Activated CD4-positive, alpha-beta T cell treated with anti-CD3 and anti-CD28 coated beads for 1 hour (primary cell): ENCODE data around the gene RDH11.
"Not testable (repeated sequence)": the region's sequence is repeated elsewhere in the genome, so short reads cannot be mapped to it uniquely, and the experiment has no call there.

Experiments
- DNase-seq: peaks from one replicate; pipeline ENCODE4 v3.0.0-alpha.2; 2020

The RDH11 gene

GRCh38 chr14:67703997-67704396, 8.4 kb upstream of the RDH11 start:
- DNase-seq, result no peak

DNA sequence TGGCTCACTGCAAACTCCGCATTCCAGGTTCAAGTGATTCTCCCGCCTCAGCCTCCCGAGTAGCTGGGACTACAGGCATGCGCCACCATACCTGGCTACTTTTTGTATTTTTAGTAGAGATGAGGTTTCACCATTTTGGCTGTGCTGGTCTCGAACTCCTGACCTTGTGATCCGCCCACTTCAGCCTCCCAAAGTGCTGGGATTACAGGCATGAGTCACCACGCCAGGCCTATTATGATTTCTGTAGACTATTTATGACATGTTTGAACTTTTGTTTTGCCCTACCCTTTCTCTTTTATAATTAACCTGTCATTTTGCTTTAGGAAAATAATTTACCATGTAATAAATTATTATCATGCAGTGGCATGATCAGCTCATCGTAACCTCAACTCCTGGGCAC, 5.9 kb upstream of the RDH11 start, which contains the start of gene RDH12:
Gene RDH12, plus strand, starts transcription at position 395 of the 400 bp plus-strand sequence. CDS start 20,757 bp downstream, outside the sequence.
- not testable (repeated sequence) for DNase-seq

- no peak for DNase-seq
These were observed 2.6 kb upstream of the RDH11 start for GRCh38 chr14:67698179-67698578.

DNA sequence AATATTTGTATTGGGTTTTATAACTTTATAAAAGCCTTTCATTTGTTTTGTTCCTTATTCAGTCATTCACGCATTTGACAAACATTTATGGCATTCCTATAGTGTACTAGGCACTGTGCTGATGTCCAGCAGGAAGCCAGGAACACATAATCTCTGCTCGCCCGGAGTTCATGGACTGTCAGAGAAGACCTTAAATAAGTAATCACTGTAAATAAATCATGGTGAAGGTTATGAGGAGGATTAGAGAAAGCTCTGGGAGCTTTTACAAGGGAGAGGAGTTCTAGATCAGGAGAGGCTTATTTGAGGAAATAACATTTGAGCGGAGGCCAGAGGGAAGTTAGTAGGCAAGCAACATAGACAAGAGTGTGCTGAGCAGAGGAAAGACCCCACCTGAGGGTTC, 1.4 kb upstream of the RDH11 start:
- no peak for DNase-seq

DNA sequence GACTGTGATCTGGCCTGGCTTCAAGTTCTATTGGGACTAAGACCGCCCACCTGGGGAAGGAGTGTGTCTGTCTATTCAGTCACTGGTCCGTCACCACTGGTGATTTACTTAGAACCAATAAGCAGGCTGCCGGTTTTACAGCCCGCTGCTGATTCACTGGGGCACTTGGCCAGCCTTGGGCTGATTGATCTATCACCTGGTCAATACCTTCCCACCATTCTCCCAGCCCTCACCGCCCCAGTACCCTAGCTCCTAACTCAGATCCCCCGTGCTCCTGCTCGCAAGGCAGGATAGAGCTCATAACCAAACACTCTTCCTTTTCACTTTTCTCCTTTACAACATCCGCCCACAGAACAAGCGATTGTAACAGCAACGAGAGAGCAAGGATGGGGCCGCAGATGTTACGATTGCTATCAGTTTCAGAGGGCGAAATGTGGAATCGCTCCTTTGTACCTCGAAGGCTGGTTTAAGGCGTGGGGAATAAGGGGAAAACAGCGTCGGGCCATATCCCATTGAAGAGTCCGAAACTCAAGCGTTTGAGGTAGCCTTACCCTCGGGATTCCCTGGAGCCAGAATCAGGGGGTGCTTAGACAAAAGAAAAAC, 672 bp downstream of the RDH11 start:
- DNase-seq, result peak; percentile 39

- no peak for DNase-seq
These were observed 5.6 kb downstream of the RDH11 start for GRCh38 chr14:67690011-67690410.

DNA sequence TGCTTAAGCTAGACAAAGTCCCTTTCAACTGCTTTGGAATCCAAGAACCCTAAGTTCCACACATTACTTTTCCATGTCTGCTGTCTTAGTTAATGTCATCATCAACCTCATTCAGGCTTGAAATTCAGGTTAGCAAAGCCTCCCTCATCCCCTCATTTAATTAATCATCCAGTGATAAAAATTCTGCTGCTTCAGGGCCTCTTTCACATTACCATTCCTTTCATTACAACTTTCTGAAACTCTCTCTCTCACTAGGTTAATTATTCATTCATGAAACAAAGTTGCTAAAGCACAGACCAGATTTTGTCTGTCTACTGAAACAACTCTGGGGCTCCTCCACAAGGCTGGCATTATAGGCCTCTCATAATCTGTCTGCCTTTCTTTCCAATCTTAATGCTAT, 11.7 kb downstream of the RDH11 start:
- no peak for DNase-seq

DNA sequence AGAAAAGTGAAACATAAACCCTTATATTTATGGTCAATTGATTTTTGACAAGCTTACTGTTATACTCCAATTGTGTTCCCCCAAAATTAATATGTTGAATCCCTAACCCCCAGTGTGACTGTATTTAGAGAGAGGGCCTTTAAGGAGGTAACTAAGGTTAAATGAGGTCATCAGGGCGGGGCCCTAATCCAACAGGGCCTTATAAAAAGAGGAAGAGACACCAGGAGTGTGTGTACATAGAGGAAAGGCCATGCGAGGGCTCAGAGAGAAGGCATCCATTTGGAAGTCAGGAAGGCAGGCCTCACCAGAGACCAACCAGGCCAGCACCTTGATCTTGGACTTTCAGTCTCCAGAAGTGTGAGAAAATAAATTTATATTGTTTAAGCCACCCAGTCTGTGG, 14.6 kb downstream of the RDH11 start:
- DNase-seq, result no peak

- no peak for DNase-seq
These were observed 15.4 kb downstream of the RDH11 start for GRCh38 chr14:67680121-67680602.

DNA sequence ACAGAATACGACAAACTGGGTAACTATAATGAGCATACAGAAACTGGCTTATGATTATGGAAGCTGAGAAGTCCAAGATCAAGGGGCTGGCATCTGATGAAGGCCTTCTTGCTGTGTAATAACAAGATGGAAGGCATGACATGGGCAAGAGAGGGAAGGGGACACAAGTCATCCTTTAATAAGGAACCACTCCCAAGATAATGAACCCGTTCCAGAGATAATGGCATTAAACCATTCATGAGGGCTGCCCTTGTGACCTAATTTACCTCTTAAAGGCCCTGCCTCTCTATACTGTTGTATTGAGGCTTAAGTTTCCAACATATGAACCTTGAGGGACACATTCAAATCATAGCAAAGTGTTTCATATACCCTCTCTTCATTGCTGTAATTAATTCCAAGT, 16.6 kb downstream of the RDH11 start:
- no peak for DNase-seq

GRCh38 chr14:67675219-67675582, 20.4 kb downstream of the RDH11 start:
- DNase-seq, result no peak

DNA sequence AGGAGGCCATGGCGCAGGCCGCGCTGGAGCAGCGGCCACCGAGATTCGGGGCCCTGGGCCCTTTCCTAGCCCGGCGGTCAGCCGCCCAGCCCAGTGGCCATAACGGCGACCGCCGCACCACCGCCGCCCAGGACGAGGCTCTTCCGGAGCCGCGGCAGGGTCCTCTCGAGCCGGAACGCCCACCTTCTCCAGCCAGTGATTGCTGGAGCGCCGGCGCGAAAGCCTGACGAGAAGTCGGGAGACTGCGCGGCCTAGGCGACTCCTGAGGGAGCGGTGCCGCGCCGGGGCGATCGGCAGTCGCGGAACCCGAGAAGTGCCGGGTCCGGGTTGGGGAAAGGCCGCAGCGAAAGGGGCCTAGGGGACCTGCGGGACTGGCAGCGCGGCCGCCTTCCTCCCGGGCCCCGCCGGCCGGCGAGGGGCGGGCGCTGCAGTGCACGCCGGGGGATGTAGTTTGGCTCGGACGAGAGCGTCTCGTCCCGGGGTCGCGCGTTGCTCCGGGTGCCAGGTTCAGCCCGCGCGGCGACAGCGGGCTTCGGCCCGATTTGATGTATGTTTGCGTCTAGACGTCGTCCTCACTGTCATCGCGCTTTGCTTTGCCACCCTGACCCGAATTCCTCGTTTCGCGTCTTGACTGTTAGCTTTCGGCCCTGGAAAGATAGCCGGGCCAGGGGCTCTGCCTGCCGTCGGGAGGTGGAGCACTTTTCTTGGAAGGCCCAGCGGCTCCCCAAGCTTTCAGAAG, 20.9 kb downstream of the RDH11 start, which contains the start of gene VTI1B:
Gene VTI1B, minus strand, starts transcription at position 153 of the 739 bp plus-strand sequence. Its CDS starts 143 bp downstream, at position 10.
- DNase-seq, result peak; percentile 71

- DNase-seq, result peak; percentile 18
These were observed 21.5 kb downstream of the RDH11 start for GRCh38 chr14:67674139-67674479.

DNA sequence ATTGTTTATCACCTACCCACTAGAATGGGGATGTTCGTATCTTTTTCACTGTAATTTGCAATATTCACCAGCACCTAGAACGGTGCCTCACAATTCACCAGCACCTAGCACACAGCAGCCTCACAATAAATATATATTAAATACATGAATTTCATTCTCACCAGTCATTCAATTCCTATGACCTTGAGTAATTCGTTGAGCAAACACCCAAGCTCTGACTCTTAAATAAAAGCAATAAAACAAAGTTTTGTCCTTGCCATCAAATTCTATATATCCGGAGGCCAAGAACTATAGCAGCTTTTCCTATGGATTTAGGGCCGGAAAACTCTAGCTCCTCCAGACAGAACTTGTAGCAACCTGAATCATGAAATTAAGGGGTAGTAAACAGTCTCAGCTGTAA, 22.1 kb downstream of the RDH11 start:
- no peak for DNase-seq

DNA sequence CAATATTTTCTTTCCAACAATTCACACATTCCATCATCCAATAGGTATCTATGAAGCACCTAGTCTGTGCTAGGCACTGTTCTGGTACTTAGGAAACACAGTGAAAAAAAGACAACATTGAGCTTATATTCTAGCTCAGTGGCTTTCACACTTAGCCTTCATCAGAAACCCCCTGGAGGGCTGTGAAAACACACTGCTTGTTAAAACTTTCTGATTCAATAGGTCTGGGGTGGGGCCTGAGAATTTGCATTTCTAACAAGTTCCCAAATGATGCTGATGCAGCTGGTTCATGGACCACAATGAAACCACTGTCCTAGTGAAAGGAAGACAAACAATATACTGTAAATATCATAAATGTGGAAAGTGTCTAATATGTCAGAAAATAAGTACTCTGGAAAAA, 27.0 kb downstream of the RDH11 start:
- DNase-seq, result no peak

DNA sequence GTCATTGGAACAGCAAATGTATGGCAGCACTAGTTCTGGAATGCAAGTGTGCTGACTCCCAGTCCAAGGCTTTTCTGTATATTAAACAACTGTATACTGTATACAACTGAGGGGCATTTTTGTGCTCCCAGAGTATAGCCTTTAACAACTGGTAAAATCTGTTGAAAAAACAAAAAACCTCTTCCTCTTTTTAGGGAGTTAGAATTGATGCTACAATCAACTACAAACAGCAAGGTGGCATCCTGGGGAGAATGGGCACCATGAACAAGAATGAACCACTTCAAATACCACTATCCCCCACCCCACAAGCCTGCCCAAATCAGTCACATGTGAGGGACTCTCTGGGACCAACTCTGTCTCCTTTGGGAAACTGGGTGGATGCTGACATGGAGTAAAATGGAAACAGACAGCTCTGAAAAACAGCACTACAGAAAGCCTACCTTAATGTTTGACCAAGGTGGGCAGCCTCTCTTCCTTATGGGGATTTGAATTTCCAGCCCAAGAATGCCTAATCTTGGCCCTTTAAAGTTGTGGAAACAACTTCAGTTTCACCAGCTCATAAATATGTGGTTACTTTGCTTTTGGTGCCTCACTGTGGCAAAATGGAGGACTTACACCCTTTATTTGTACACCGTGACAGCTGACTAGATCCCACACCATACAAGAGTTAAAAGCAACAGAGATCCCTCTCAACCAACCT, 28.7 kb downstream of the RDH11 start:
- no peak for DNase-seq

DNA sequence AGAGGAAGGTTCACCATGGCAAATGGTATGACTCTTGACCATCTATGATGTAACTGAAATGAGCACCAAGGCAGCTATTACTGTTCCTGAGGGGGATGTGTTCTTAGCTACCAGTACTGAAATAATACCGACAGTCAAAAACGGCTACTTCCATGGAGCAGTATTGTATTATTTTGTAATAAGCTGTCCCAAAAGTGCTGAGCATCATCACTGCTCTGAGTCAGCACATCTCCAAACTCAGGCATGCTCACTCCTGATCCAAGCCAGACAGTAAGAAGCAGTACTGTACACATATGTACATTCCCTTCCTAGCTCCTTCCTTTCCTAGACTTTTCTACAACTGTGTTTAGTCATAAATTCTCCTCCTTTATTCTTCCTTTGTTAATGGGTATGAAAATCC, 29.7 kb downstream of the RDH11 start:
- DNase-seq, result no peak

GRCh38 chr14:67663633-67664032, 31.9 kb downstream of the RDH11 start:
- DNase-seq, result no peak

- DNase-seq, result no peak
These were observed 41.8 kb downstream of the RDH11 start for GRCh38 chr14:67653651-67654280.

DNA sequence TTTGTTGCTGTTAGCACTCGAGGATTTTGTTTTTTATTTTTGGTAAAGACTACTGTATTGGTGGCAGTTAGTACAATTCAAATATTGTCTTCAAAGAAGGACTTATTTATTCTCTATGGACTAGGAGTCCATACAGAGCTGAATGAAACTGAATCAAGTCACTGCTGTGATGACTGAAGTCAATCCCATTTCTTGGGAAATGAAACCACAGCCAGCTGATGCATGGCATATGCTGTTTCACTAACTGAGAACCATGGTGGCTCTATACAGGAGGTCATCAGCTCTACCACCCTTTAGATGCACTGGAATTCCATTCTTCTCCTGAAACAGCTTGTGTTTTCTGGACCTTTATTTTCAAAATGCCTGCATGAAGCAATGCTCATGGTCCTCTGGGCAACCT, 43.4 kb downstream of the RDH11 start:
- DNase-seq, result no peak

DNA sequence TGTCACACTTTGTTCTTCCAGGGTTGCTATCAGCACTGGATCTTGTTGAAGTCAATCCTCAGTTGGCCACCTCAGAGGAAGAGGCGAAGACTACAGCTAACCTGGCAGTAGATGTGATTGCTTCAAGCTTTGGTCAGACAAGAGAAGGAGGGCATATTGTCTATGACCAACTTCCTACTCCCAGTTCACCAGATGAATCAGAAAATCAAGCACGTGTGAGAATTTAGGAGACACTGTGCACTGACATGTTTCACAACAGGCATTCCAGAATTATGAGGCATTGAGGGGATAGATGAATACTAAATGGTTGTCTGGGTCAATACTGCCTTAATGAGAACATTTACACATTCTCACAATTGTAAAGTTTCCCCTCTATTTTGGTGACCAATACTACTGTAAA, 44.9 kb downstream of the RDH11 start:
- no peak for DNase-seq

GRCh38 chr14:67650151-67650550, 45.4 kb downstream of the RDH11 start:
- no peak for DNase-seq

- DNase-seq, result no peak
These were observed 49.4 kb downstream of the RDH11 start for GRCh38 chr14:67646131-67646530.

DNA sequence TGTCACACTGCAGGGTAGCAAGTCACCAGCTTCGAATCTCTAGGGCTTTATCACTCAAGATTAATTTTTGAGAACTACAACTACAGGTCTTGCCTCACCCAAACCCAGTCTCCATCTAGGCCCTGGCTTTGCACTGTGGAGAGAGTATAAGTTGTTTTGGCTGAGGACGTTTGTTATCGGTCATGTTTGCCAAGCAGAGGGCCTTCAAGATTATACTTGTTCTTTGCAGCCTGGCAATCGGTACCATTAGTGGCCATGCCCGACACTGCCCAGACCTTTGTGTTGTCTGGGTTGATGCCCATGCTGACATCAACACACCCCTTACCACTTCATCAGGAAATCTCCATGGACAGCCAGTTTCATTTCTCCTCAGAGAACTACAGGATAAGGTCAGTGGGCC, 50.1 kb downstream of the RDH11 start:
- no peak for DNase-seq
